ENCODE data around the gene KRT84.

The KRT84 gene

DNA sequence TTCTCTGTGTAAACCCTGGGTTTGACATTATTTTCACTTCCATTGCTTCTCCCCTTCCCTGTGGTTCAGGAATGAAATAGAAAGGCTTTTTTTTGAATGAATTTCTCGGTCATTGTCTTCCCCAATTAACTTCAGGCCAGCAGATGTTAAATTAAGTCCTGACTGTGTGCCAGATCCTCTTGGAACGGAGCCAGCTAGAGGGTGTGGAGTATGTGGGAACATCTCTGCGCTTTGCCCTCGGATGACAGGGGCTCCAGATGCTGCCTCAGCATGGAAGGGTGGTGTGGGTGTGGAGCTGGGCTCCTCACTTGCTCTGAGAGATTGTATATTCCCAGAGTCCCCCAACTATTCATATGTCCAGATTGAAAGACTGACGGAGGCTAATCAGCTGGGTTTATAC is 31.3 kb downstream of the KRT84 start:
- no peaks in the 10 kb centered on the region for H3K36me3 ChIP-seq (ENCODE audit: control insufficient read depth in 2 of 2, insufficient read depth in 1 of 2, low read length in 2 of 2)

DNA sequence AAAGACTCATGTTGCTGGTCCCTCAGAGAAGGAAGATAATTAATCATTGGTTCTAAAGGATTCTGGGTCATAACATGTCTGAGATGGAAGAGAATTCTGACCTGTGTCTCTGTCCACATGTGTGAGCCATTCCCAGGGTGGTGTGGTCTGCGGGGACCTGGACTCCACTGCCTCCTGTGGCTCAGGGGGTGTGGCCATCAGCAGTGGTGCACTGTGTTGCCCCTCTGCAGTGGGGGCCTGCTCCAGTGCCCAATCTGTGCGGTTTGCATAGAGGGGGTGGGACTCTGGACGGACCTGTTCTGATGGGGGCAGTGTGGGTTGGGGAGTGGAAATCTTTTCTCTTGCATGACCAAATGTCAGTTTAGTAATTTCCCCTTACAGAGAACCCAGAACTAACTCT is 31.7 kb downstream of the KRT84 start:
- Histone ChIP-seq H3K36me3 (ENCODE audit: control insufficient read depth in 2 of 2, insufficient read depth in 1 of 2, low read length in 2 of 2) (no peaks in the 10 kb centered on the region), H3K4me3 (ENCODE audit: low read depth, low read length) (no peak overlapping the region), H3K27ac (ENCODE audit: extremely low read depth, low read depth, low read length) (no peak overlapping the region), H3K9me3 (ENCODE audit: control insufficient read depth, insufficient read depth, low read depth, low read length) (no peaks in the 10 kb centered on the region), H3K4me1 (ENCODE audit: control insufficient read depth, insufficient read depth, low read length) (peaks cover 3% of the 10 kb centered on the region; the same call in 1 of the 2 replicates)
- POLR2A ChIA-PET, result no interaction called here
- TF ChIP-seq GLIS2 (tag by site-specific recombination; IDR thresholded peaks at IDR 0.05) (no peak), ZNF623 (tag by site-specific recombination; IDR thresholded peaks at IDR 0.05) (no peak), ZNF324 (tag by site-specific recombination; IDR thresholded peaks at IDR 0.05) (no peak), ZNF302 (tag by site-specific recombination; IDR thresholded peaks at IDR 0.05; ENCODE audit: low read depth) (no peak), ZNF433 (tag by site-specific recombination; IDR thresholded peaks at IDR 0.05; ENCODE audit: low read depth) (no peak), ZIC2 (tag by site-specific recombination; IDR thresholded peaks at IDR 0.05) (no peak), ZXDB (tag by site-specific recombination; IDR thresholded peaks at IDR 0.05) (no peak), ZNF529 (tag by site-specific recombination; IDR thresholded peaks at IDR 0.05; ENCODE audit: insufficient replicate concordance) (no peak)
- TF ChIP-seq, protein P1, sequence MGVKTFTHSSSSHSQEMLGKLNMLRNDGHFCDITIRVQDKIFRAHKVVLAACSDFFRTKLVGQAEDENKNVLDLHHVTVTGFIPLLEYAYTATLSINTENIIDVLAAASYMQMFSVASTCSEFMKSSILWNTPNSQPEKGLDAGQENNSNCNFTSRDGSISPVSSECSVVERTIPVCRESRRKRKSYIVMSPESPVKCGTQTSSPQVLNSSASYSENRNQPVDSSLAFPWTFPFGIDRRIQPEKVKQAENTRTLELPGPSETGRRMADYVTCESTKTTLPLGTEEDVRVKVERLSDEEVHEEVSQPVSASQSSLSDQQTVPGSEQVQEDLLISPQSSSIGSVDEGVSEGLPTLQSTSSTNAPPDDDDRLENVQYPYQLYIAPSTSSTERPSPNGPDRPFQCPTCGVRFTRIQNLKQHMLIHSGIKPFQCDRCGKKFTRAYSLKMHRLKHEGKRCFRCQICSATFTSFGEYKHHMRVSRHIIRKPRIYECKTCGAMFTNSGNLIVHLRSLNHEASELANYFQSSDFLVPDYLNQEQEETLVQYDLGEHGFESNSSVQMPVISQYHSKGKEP (tag by site-specific recombination; IDR thresholded peaks at IDR 0.05), result no peak
- TF ChIP-seq, protein P2, sequence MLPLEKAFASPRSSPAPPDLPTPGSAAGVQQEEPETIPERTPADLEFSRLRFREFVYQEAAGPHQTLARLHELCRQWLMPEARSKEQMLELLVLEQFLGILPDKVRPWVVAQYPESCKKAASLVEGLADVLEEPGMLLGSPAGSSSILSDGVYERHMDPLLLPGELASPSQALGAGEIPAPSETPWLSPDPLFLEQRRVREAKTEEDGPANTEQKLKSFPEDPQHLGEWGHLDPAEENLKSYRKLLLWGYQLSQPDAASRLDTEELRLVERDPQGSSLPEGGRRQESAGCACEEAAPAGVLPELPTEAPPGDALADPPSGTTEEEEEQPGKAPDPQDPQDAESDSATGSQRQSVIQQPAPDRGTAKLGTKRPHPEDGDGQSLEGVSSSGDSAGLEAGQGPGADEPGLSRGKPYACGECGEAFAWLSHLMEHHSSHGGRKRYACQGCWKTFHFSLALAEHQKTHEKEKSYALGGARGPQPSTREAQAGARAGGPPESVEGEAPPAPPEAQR (tag by site-specific recombination; IDR thresholded peaks at IDR 0.05), result no peak
- TF ChIP-seq, protein P3, sequence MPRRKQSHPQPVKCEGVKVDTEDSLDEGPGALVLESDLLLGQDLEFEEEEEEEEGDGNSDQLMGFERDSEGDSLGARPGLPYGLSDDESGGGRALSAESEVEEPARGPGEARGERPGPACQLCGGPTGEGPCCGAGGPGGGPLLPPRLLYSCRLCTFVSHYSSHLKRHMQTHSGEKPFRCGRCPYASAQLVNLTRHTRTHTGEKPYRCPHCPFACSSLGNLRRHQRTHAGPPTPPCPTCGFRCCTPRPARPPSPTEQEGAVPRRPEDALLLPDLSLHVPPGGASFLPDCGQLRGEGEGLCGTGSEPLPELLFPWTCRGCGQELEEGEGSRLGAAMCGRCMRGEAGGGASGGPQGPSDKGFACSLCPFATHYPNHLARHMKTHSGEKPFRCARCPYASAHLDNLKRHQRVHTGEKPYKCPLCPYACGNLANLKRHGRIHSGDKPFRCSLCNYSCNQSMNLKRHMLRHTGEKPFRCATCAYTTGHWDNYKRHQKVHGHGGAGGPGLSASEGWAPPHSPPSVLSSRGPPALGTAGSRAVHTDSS (tag by site-specific recombination; IDR thresholded peaks at IDR 0.05), result no peak
- CTCF ChIA-PET, result interaction anchor here (1.1 to 3.5 kb wide), 5 partner anchors 8 to 196 kb away, joined by 4 to 13 read pairs (median 6); no protein-coding TSS in a partner anchor

More for the DNA sequence above, 31.3 kb downstream of the KRT84 start:
- Histone ChIP-seq H3K9me3 (ENCODE audit: control insufficient read depth, insufficient read depth, low read depth, low read length) (no peaks in the 10 kb centered on the region), H3K4me1 (ENCODE audit: control insufficient read depth, insufficient read depth, low read length) (peaks cover 2% of the 10 kb centered on the region; the same call in 1 of the 2 replicates), H3K4me3 (ENCODE audit: low read depth, low read length) (no peak overlapping the region), H3K27ac (ENCODE audit: extremely low read depth, low read depth, low read length) (no peak overlapping the region)
- TF ChIP-seq ZFHX2 (tag by site-specific recombination; conservative IDR thresholded peaks at IDR 0.05), result peak; percentile 31; the same call in 1 of the 2 replicates
- TF ChIP-seq ZNF664 (tag by site-specific recombination; IDR thresholded peaks at IDR 0.05), result no peak
- TF ChIP-seq, protein P4, sequence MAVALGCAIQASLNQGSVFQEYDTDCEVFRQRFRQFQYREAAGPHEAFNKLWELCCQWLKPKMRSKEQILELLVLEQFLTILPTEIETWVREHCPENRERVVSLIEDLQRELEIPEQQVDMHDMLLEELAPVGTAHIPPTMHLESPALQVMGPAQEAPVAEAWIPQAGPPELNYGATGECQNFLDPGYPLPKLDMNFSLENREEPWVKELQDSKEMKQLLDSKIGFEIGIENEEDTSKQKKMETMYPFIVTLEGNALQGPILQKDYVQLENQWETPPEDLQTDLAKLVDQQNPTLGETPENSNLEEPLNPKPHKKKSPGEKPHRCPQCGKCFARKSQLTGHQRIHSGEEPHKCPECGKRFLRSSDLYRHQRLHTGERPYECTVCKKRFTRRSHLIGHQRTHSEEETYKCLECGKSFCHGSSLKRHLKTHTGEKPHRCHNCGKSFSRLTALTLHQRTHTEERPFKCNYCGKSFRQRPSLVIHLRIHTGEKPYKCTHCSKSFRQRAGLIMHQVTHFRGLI (tag by site-specific recombination; IDR thresholded peaks at IDR 0.05), result no peak
- peak; percentile 22; the same call in 1 of the 2 replicates for TF ChIP-seq EGR2 (tag by site-specific recombination; IDR thresholded peaks at IDR 0.05; ENCODE audit: low read depth)
- ChIA-PET POLR2A (no interaction called here), CTCF (interaction anchor here (2.0 kb wide), 1 partner anchor 18 kb away, joined by 9 read pairs; no protein-coding TSS in a partner anchor)

DNA sequence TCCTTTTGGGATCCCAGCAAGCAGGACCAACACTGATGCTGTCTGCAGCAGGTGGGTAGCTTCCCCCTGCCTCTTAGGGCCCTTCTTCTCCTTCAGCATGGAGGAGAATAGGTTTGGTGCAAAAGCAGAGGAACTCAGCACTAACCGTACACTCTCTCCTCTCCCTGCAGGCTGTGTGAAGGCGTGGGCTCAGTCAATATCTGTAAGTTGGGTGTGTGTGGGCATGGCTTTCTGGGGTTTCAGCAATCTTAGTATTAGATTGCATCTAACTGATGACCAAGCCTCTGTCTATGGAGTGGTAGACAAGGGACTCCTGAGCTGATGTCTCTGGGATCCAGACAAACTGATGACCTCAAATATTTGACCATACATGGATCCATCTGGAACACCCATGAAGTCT is 32.5 kb downstream of the KRT84 start:
- CTCF ChIA-PET, result interaction anchor here (1.1 to 3.5 kb wide), 5 partner anchors 8 to 195 kb away, joined by 3 to 13 read pairs (median 4); no protein-coding TSS in a partner anchor
- Histone ChIP-seq H3K36me3 (ENCODE audit: control insufficient read depth in 2 of 2, insufficient read depth in 1 of 2, low read length in 2 of 2) (no peaks in the 10 kb centered on the region), H3K4me3 (ENCODE audit: low read depth, low read length) (no peak overlapping the region), H3K9me3 (ENCODE audit: control insufficient read depth, insufficient read depth, low read depth, low read length) (no peaks in the 10 kb centered on the region), H3K4me1 (ENCODE audit: control insufficient read depth, insufficient read depth, low read length) (peaks cover 3% of the 10 kb centered on the region; the same call in 1 of the 2 replicates), H3K27ac (ENCODE audit: extremely low read depth, low read depth, low read length) (no peak overlapping the region)
- TF ChIP-seq ZNF19 (tag by site-specific recombination; IDR thresholded peaks at IDR 0.05; ENCODE audit: low read depth) (no peak), ZNF623 (tag by site-specific recombination; IDR thresholded peaks at IDR 0.05) (no peak), ZFHX2 (tag by site-specific recombination; conservative IDR thresholded peaks at IDR 0.05) (peak; percentile 68), ZNF112 (tag by site-specific recombination; IDR thresholded peaks at IDR 0.05) (no peak), EGR2 (tag by site-specific recombination; IDR thresholded peaks at IDR 0.05; ENCODE audit: low read depth) (peak; percentile 53; the same call in 1 of the 2 replicates)
- POLR2A ChIA-PET, result no interaction called here

Measured in HEK293 (cell line).